Stimulated activated CD8-positive, alpha-beta memory T cell treated with anti-CD3 and anti-CD28 coated beads, Interleukin-7, amount 100 ng/mL, for 48 hours (primary cell): ENCODE data around the gene CMPK2.
"Not testable (repeated sequence)": the region's sequence is repeated elsewhere in the genome, so short reads cannot be mapped to it uniquely, and the experiment has no call there.

Experiments
- DNase-seq, 2 donors: peaks; one replicate each; pipeline ENCODE4 v3.0.0-alpha.2; 2020; ENCODE audit warnings: low read depth in 1 of 2; ENCODE audit errors: extremely low read depth in 1 of 2

The CMPK2 gene

GRCh38 chr2:6881046-6881445, 15.3 kb upstream of the CMPK2 start:
- no peak for DNase-seq

GRCh38 chr2:6880200-6880733, 14.6 kb upstream of the CMPK2 start:
- DNase-seq = no peak

- no peak for DNase-seq
These were observed 13.3 kb upstream of the CMPK2 start for GRCh38 chr2:6879011-6879410.

- DNase-seq = no peak
These were observed 12.8 kb upstream of the CMPK2 start for GRCh38 chr2:6878549-6878948.

- DNase-seq = no peak
These were observed 11.9 kb upstream of the CMPK2 start, which contains the start of gene RSAD2 for GRCh38 chr2:6877402-6878304. TSS of gene RSAD2 (plus strand) at chr2:6877777. CDS start at chr2:6877801, 24 bp downstream.

GRCh38 chr2:6876309-6876708, 10.6 kb upstream of the CMPK2 start:
- DNase-seq = no peak

- DNase-seq = no peak
These were observed 8.3 kb upstream of the CMPK2 start for GRCh38 chr2:6874032-6874431.

- no peak for DNase-seq
These were observed 6.7 kb upstream of the CMPK2 start for GRCh38 chr2:6872394-6872793.

GRCh38 chr2:6866982-6867381, 1.3 kb upstream of the CMPK2 start:
- no peak for DNase-seq

GRCh38 chr2:6866275-6866671, 566 bp upstream of the CMPK2 start:
- no peak for DNase-seq

GRCh38 chr2:6864923-6865345, 773 bp downstream of the CMPK2 start:
- no peak for DNase-seq

- DNase-seq = no peak
These were observed 1.4 kb downstream of the CMPK2 start for GRCh38 chr2:6864231-6864754.

- DNase-seq = no peak
These were observed 1.9 kb downstream of the CMPK2 start for GRCh38 chr2:6863792-6864191.

GRCh38 chr2:6860296-6860695, 5.4 kb downstream of the CMPK2 start:
- DNase-seq = no peak

GRCh38 chr2:6858466-6859027, 7.2 kb downstream of the CMPK2 start:
- not testable (repeated sequence) for DNase-seq

- DNase-seq = no peak
These were observed 9.2 kb downstream of the CMPK2 start for GRCh38 chr2:6856548-6856920.

GRCh38 chr2:6855860-6856547, 9.7 kb downstream of the CMPK2 start:
- DNase-seq = no peak

- DNase-seq = no peak
These were observed 11.3 kb downstream of the CMPK2 start for GRCh38 chr2:6854416-6854815.

- no peak for DNase-seq
These were observed 13.5 kb downstream of the CMPK2 start for GRCh38 chr2:6852195-6852594.

- DNase-seq = no peak
These were observed 18.6 kb downstream of the CMPK2 start for GRCh38 chr2:6846967-6847681.

GRCh38 chr2:6846540-6846939, 19.2 kb downstream of the CMPK2 start:
- DNase-seq = no peak
